Cardiac muscle cell (in vitro differentiated cells and primary cell): ENCODE results near the gene DESI1. TPM values are rescaled to one million over a fixed set of nuclear protein-coding genes. Genes with fewer than 3 reads are reported as not detected.

Source experiments
- DNase-seq, 2 donors: peaks; one replicate each; pipeline versions ENCODE4 v3.0.0 to v3.0.0-alpha.2; 2010 to 2017; ENCODE audit warnings: low read depth in 1 of 2, low spot score in 1 of 2
- H3K27ac ChIP-seq: fragments of 200-600 bp; sonication (generic); 2 replicates; pipeline ENCODE4 v1.5.1; 2016
- H3K27me3 ChIP-seq: fragments of 200-600 bp; sonication (generic); 2 replicates; pipeline ENCODE4 v1.6.0; 2016; ENCODE audit warnings: control low read depth
- H3K36me3 ChIP-seq: fragments of 200-600 bp; sonication (generic); 2 replicates; pipeline ENCODE4 v1.5.1; 2016; ENCODE audit warnings: control low read depth
- H3K4me1 ChIP-seq: fragments of 200-600 bp; sonication (generic); 2 replicates; pipeline ENCODE4 v1.8.1; 2017; ENCODE audit warnings: low read depth, mild to moderate bottlenecking, mixed run types
- H3K4me3 ChIP-seq: fragments of 200-600 bp; sonication (generic); 2 replicates; pipeline ENCODE4 v1.5.1; 2016; ENCODE audit warnings: mild to moderate bottlenecking
- H3K9me3 ChIP-seq: fragments of 200-600 bp; sonication (generic); 2 replicates; pipeline ENCODE4 v1.5.1; 2017; ENCODE audit warnings: low read depth, mild to moderate bottlenecking, control low read depth
- polyA plus RNA-seq: library from polyadenylated mRNA; unstranded; fragments of >200 nt; fragmentation: Nextera tagmentation; extraction: Ambion mirVana; gene quantifications from 2 replicates; pipeline ENCODE4 v1.2.1, GENCODE V29; 2016
- total RNA-seq: library from RNA; depleted of rRNA; stranded (reverse); fragments of >200 nt; gene quantifications from 2 replicates; pipeline ENCODE4 v1.2.3, GENCODE V29; 2016
- TF ChIP-seq, protein P1 (sequence below): IDR thresholded peaks from 2 replicates; pipeline ENCODE4 v1.5.1; 2012; ENCODE audit warnings: low read depth, mild to moderate bottlenecking, low read length

The DESI1 gene
- total and polyA plus RNA-seq, 2 experiments from 2014 or later: 27.3 to 34.2 TPM

GRCh38 chr22:41625577-41625976 is 4.7 kb upstream of the DESI1 start:
- TF ChIP-seq, protein P1, sequence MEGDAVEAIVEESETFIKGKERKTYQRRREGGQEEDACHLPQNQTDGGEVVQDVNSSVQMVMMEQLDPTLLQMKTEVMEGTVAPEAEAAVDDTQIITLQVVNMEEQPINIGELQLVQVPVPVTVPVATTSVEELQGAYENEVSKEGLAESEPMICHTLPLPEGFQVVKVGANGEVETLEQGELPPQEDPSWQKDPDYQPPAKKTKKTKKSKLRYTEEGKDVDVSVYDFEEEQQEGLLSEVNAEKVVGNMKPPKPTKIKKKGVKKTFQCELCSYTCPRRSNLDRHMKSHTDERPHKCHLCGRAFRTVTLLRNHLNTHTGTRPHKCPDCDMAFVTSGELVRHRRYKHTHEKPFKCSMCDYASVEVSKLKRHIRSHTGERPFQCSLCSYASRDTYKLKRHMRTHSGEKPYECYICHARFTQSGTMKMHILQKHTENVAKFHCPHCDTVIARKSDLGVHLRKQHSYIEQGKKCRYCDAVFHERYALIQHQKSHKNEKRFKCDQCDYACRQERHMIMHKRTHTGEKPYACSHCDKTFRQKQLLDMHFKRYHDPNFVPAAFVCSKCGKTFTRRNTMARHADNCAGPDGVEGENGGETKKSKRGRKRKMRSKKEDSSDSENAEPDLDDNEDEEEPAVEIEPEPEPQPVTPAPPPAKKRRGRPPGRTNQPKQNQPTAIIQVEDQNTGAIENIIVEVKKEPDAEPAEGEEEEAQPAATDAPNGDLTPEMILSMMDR: no peak
- Histone ChIP-seq H3K27ac (no peak overlapping the region), H3K9me3 (no peaks in the 10 kb centered on the region), H3K27me3 (no peaks in the 10 kb centered on the region), H3K4me1 (peaks cover 6% of the 10 kb centered on the region), H3K36me3 (peaks cover 55% of the 10 kb centered on the region), H3K4me3 (no peak overlapping the region)
- DNase-seq: no peak

DNA sequence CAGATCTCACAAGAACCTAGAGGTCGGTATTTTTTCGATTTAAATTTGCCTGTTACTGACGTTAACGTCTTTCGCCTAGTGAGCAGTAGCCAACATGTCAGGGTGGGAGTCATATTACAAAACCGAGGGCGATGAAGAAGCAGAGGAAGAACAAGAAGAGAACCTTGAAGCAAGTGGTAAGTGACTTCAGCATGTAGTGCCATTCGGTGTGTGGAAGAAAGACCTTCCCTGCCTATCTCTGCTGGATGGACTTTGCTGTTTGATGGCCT is 1.0 kb upstream of the DESI1 start:
- no peak for DNase-seq
- H3K27me3 ChIP-seq: no peaks in the 10 kb centered on the region
- H3K27ac ChIP-seq: peak overlapping the region; percentile 97
- TF ChIP-seq, protein P1: no peak
- no peaks in the 10 kb centered on the region for H3K9me3 ChIP-seq
- peaks cover 11% of the 10 kb centered on the region for H3K4me1 ChIP-seq
- H3K36me3 ChIP-seq: peaks cover 28% of the 10 kb centered on the region
- peak overlapping the region; percentile 74 for H3K4me3 ChIP-seq

DNA sequence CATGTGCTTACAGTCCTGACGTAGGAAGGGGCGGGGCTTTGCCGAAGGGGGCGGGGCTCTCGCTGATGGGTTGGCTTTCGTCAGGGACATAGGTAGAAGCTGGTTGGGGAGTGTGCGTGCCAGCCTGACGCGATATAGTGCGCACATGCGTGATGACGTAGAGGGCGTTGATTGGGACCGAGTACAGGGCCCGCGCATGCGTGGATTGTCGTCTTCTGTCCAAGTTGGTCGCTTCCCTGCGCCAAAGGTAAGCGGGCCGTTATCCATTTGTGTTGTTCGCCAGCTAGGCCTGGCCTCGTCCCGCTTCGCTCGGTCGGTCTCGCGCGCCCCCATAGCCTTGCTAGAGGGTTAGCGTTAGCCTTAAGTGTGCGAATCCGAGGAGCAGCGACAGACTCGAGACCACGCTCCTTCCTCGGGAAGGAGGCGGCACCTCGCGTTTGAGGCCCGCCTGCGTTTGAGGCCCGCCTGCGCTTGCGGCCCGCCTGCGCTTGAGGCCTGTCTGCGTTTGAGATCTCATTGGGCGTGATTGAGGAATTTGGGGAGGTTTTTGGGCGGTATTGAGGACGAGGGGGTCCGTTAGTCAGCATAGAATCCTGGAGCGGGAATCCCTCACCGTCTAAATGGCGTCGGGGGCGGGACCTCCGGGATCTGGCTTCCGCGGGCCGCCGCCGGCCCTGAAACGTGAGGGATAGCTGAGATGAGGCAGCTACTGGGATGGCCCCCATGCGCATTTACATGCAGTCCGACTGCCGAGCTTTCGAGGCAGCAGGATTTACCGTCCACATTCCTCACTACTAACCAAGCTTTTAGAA is 462 bp upstream of the DESI1 start, which contains the start of gene XRCC6:
Gene XRCC6 (plus strand): TSS at position 197 of the 812 bp plus-strand sequence. CDS start 710 bp downstream, outside the sequence.
- H3K4me3 ChIP-seq: peak within 1 kb of the TSS; percentile 74
- H3K27ac ChIP-seq: peak within 1 kb of the TSS; percentile 97
- no peaks in the 10 kb centered on the region for H3K27me3 ChIP-seq
- peaks cover 23% of the 10 kb centered on the region for H3K36me3 ChIP-seq
- peaks cover 11% of the 10 kb centered on the region for H3K4me1 ChIP-seq
- TF ChIP-seq, protein P1: no peak
- DNase-seq: peak; percentile 100
- no peaks in the 10 kb centered on the region for H3K9me3 ChIP-seq

- Histone ChIP-seq H3K27me3 (no peaks in the 10 kb centered on the region), H3K9me3 (no peaks in the 10 kb centered on the region), H3K36me3 (peaks cover 12% of the 10 kb centered on the region), H3K4me1 (peaks cover 11% of the 10 kb centered on the region), H3K27ac (peak overlapping the region; percentile 75), H3K4me3 (peak overlapping the region; percentile 74)
- TF ChIP-seq, protein P1: no peak
- peak in 1 of 2 donors; percentile 36 for DNase-seq
These were observed 759 bp downstream of the DESI1 start for GRCh38 chr22:41619979-41620588.

DNA sequence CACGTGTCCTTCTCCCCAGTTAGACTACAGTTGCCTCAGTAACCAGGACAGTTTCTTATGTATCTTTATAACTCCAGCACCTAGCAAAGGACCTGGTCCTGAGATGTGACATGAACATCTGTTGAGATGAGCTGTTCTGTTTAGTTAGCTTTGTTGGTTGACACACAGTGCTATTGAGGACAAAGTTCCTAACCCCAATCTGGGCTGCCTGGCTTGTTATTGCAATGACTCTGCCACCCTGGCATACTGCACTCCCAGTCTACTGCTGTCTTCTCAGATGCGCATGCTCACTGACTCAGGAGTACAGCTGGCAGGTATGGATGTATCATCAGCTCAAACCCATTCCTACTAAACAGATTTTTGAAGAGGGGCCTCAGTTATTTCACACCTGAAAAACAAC is 7.4 kb downstream of the DESI1 start:
- TF ChIP-seq, protein P1: no peak
- DNase-seq: no peak
- no peaks in the 10 kb centered on the region for H3K4me1 ChIP-seq
- H3K27me3 ChIP-seq: no peaks in the 10 kb centered on the region
- no peaks in the 10 kb centered on the region for H3K36me3 ChIP-seq
- H3K27ac ChIP-seq: no peak overlapping the region
- no peak overlapping the region for H3K4me3 ChIP-seq
- no peaks in the 10 kb centered on the region for H3K9me3 ChIP-seq
